PC-3 (cell line): Measurements from ENCODE around the gene TRAPPC4. TPM values are rescaled to one million over a fixed set of nuclear protein-coding genes. Genes with fewer than 3 reads are reported as not detected.
"Not testable (repeated sequence)": the region's sequence is repeated elsewhere in the genome, so short reads cannot be mapped to it uniquely, and the experiment has no call there.

ENCODE experiments used
- ATAC-seq: fragments of 200-7000 bp; cut with Tn5 transposase; 2 replicates; pipeline ENCODE4 v1.9.1; 2020; ENCODE audit warnings: mild to moderate bottlenecking, moderate library complexity
- BruUV-seq: library from RNA; stranded (reverse); fragments of 400-500 nt; replicated peaks from 2 replicates; lab custom pipeline; 2021; lab: Mats Ljungman, UMichigan
- CTCF ChIA-PET: fragments of 300-600 bp; sonication (Branson Sonifier 250); formaldehyde crosslinking; loops from one replicate; lab custom pipeline; 2022; ENCODE audit warnings: antibody characterized with exemption; lab: Charles Lee
- POLR2A ChIA-PET: fragments of 300-600 bp; sonication (Branson Sonifier 250); formaldehyde crosslinking; loops from one replicate; lab custom pipeline; 2022; ENCODE audit warnings: antibody characterized with exemption; ENCODE audit not compliant: unreplicated experiment; lab: Charles Lee
- DNase-seq: peaks from one replicate; pipeline ENCODE4 v3.0.0-alpha.2; 2015
- H2AFZ ChIP-seq: fragments of 300-600 bp; sonication (generic); 2 replicates; pipeline ENCODE4 v1.6.0; 2016; ENCODE audit warnings: antibody characterized with exemption, low read length
- H3F3A ChIP-seq: fragments of 300-600 bp; sonication (generic); one replicate; pipeline ENCODE4 v1.6.0; 2017; ENCODE audit warnings: antibody characterized with exemption, low read length, control low read depth, mild to moderate bottlenecking; ENCODE audit not compliant: unreplicated experiment
- H3K27ac ChIP-seq: fragments of 300-600 bp; sonication (generic); 2 replicates; pipeline ENCODE4 v1.5.1; 2016; ENCODE audit warnings: mild to moderate bottlenecking, low read length
- H3K27me3 ChIP-seq: fragments of 300-600 bp; sonication (generic); 2 replicates; pipeline ENCODE4 v1.6.1; 2016; ENCODE audit warnings: low read length, mixed read lengths
- H3K36me3 ChIP-seq: fragments of 300-600 bp; sonication (generic); 2 replicates; pipeline ENCODE4 v1.6.1; 2016; ENCODE audit warnings: low read depth, mixed run types, low read length, mixed read lengths
- H3K4me1 ChIP-seq: fragments of 300-600 bp; sonication (generic); 2 replicates; pipeline ENCODE4 v1.5.1; 2016; ENCODE audit warnings: low read length; ENCODE audit not compliant: insufficient read depth
- H3K4me2 ChIP-seq: fragments of 300-600 bp; sonication (generic); 2 replicates; pipeline ENCODE4 v1.6.0; 2016; ENCODE audit warnings: low read length
- H3K4me3 ChIP-seq: fragments of 300-600 bp; sonication (generic); 2 replicates; pipeline ENCODE4 v1.5.1; 2016; ENCODE audit warnings: mild to moderate bottlenecking, low read length, mixed read lengths
- H3K79me2 ChIP-seq: fragments of 300-600 bp; sonication (generic); 2 replicates; pipeline ENCODE4 v1.6.1; 2017; ENCODE audit warnings: low read length, mixed read lengths
- H3K9ac ChIP-seq: fragments of 300-600 bp; sonication (generic); 2 replicates; pipeline ENCODE4 v1.6.0; 2016; ENCODE audit warnings: mild to moderate bottlenecking, low read length
- H3K9me2 ChIP-seq: fragments of 300-600 bp; sonication (generic); replicated peaks from 2 replicates; pipeline ENCODE4 v1.6.1; 2016; ENCODE audit warnings: mixed run types, low read length, mixed read lengths
- H3K9me3 ChIP-seq: fragments of 300-600 bp; sonication (generic); 2 replicates; pipeline ENCODE4 v1.6.1; 2016; ENCODE audit warnings: low read length, mixed read lengths
- H4K20me1 ChIP-seq: fragments of 300-600 bp; sonication (generic); 2 replicates; pipeline ENCODE4 v1.6.1; 2016; ENCODE audit warnings: low read length, mixed read lengths
- CTCF ChIP-seq: fragments of 300-600 bp; sonication (generic); conservative IDR thresholded peaks from 2 replicates; pipeline ENCODE4 v1.5.1; 2017; ENCODE audit warnings: antibody characterized with exemption, low read depth, mild to moderate bottlenecking, low read length
- EZH2 ChIP-seq: fragments of 300-600 bp; sonication (generic); IDR thresholded peaks from one replicate; pipeline ENCODE4 v1.6.1; 2017; ENCODE audit warnings: antibody characterized with exemption, mild to moderate bottlenecking, low read length; ENCODE audit not compliant: unreplicated experiment
- EZH2phosphoT487 ChIP-seq: fragments of 300-600 bp; sonication (generic); IDR thresholded peaks from 2 replicates; pipeline ENCODE4 v1.6.1; 2018; ENCODE audit warnings: mild to moderate bottlenecking, antibody characterized with exemption, low read length, borderline replicate concordance
- intact Hi-C: fragments of 100-400 bp; cut with micrococcal nuclease; formaldehyde crosslinking; loops from 2 replicates; pipeline ENCODE4 v1.9.0; 2023
- total RNA-seq: library from RNA; depleted of rRNA; stranded (reverse); fragments of >200 nt; gene quantifications from 2 replicates; pipeline ENCODE4 v1.2.3, GENCODE V29; 2014

Gene TRAPPC4
- total RNA-seq, 1 experiment from 2014 or later = 129 TPM

GRCh38 chr11:118988280-118988679, 30.3 kb upstream of the TRAPPC4 start:
- Histone ChIP-seq H3F3A (no peaks in the 10 kb centered on the region), H2AFZ (no peak overlapping the region), H3K4me3 (no peak overlapping the region), H4K20me1 (no peaks in the 10 kb centered on the region), H3K79me2 (no peaks in the 10 kb centered on the region), H3K9me2 (no peaks in the 10 kb centered on the region), H3K27ac (no peak overlapping the region), H3K4me1 (no peaks in the 10 kb centered on the region), H3K4me2 (no peak overlapping the region), H3K9me3 (no peaks in the 10 kb centered on the region), H3K27me3 (no peaks in the 10 kb centered on the region), H3K9ac (no peak overlapping the region), H3K36me3 (no peaks in the 10 kb centered on the region)
- ChIA-PET POLR2A (no interaction called here), CTCF (no interaction called here)
- BruUV-seq = no TSS peak
- ATAC-seq (no peak), DNase-seq (no peak)
- TF ChIP-seq EZH2phosphoT487 (no peak), EZH2 (no peak), CTCF (no peak)
- intact Hi-C loops = no loop called here

- H3F3A ChIP-seq, H3K9me3 ChIP-seq, DNase-seq, H3K9ac ChIP-seq, H4K20me1 ChIP-seq, H2AFZ ChIP-seq, H3K27me3 ChIP-seq, ATAC-seq, H3K4me3 ChIP-seq, H3K27ac ChIP-seq, POLR2A ChIA-PET, H3K4me1 ChIP-seq, H3K79me2 ChIP-seq, H3K9me2 ChIP-seq, BruUV-seq, H3K4me2 ChIP-seq, H3K36me3 ChIP-seq, intact Hi-C loops, CTCF ChIA-PET: not testable (repeated sequence)
Measured at GRCh38 chr11:118991486-118992038, 27.0 kb upstream of the TRAPPC4 start.

- H2AFZ ChIP-seq = peak overlapping the region; percentile 91
- ChIA-PET POLR2A (interaction anchor here (0.8 kb wide), 1 partner anchor 23 kb away, joined by 4 read pairs; no protein-coding TSS in a partner anchor), CTCF (interaction anchor here (1.6 kb wide), 1 partner anchor 307 kb away, joined by 5 read pairs; no protein-coding TSS in a partner anchor)
- peak overlapping the region; percentile 91 for H3K4me2 ChIP-seq
- no peaks in the 10 kb centered on the region for H3K9me2 ChIP-seq
- ATAC-seq (peak; percentile 7), DNase-seq (peak; percentile 31)
- H3K4me1 ChIP-seq = peaks cover 38% of the 10 kb centered on the region
- no peak overlapping the region for H3K27ac ChIP-seq
- TF ChIP-seq CTCF = 0 out of 2 replicates have a peak, but pooled peaks have one; percentile 23
- no peak for TF ChIP-seq EZH2phosphoT487
- TF ChIP-seq EZH2 = no peak
- H3K79me2 ChIP-seq = peaks cover 62% of the 10 kb centered on the region
- H3F3A ChIP-seq = no peaks in the 10 kb centered on the region
- no peaks in the 10 kb centered on the region for H3K27me3 ChIP-seq
- peak overlapping the region; percentile 70 for H3K9ac ChIP-seq
- no peaks in the 10 kb centered on the region for H3K9me3 ChIP-seq
- H3K4me3 ChIP-seq = peak overlapping the region; percentile 77
- peaks cover 21% of the 10 kb centered on the region for H3K36me3 ChIP-seq
- BruUV-seq = TSS peak; percentile 19
- intact Hi-C loops = no loop called here
- H4K20me1 ChIP-seq = no peaks in the 10 kb centered on the region
Measured at GRCh38 chr11:118996926-118997626, 21.5 kb upstream of the TRAPPC4 start.
